CD14-positive monocyte (primary cell): Measurements from ENCODE around the gene SLC35F3. TPM values are rescaled to one million over a fixed set of nuclear protein-coding genes. Genes with fewer than 3 reads are reported as not detected.

Experiments used
- DNase-seq, 3 donors: peaks; one replicate each; pipeline ENCODE4 v3.0.0-alpha.2; 2011 to 2022
- H2AFZ ChIP-seq: 2 replicates; pipeline ENCODE4 v1.6.0; 2012; ENCODE audit warnings: mild to moderate bottlenecking, low read depth, low read length, inconsistent platforms; ENCODE audit not compliant: insufficient read depth, poor library complexity, severe bottlenecking
- H3K27ac ChIP-seq, 2 donors: 1 replicate in 1 of 2; 2 replicates in 1 of 2; pipeline ENCODE4 v1.5.1; 2012 to 2013; ENCODE audit warnings: low read length in 2 of 2, control low read depth in 1 of 2, inconsistent platforms in 1 of 2, low read depth in 1 of 2, mild to moderate bottlenecking in 1 of 2
- H3K27me3 ChIP-seq, 2 donors: one replicate each; pipeline versions ENCODE4 v1.6.0 to v1.6.1; 2011 to 2013; ENCODE audit warnings: low read length in 2 of 2; ENCODE audit not compliant: control insufficient read depth in 2 of 2, insufficient read depth in 2 of 2
- H3K36me3 ChIP-seq, 2 donors: replicated peaks in 1 of 2; 1 replicate in 1 of 2; 2 replicates in 1 of 2; pipeline versions ENCODE4 v1.5.1 to v1.6.1; 2012 to 2013; ENCODE audit warnings: low read length in 2 of 2, control low read depth in 1 of 2, inconsistent platforms in 1 of 2, mild to moderate bottlenecking in 1 of 2; ENCODE audit not compliant: insufficient read depth in 2 of 2, control insufficient read depth in 1 of 2
- H3K4me1 ChIP-seq, 2 donors: 1 replicate in 1 of 2; 2 replicates in 1 of 2; pipeline versions ENCODE4 v1.5.1 to v1.6.1; 2012 to 2013; ENCODE audit warnings: low read length in 2 of 2, control low read depth in 1 of 2, inconsistent platforms in 1 of 2, mild to moderate bottlenecking in 1 of 2, moderate library complexity in 1 of 2; ENCODE audit not compliant: insufficient read depth in 2 of 2, control insufficient read depth in 1 of 2
- H3K4me2 ChIP-seq: replicated peaks from 2 replicates; pipeline ENCODE3; 2012; ENCODE audit warnings: low read length, moderate library complexity, mild to moderate bottlenecking; ENCODE audit not compliant: poor library complexity, severe bottlenecking; ENCODE audit errors: extremely low read depth
- H3K4me3 ChIP-seq, 3 experiments: fragments of 200-600 bp in 1 of 3; sonication (generic) in 1 of 3; replicated peaks in 1 of 3; 1 replicate in 2 of 3; 2 replicates in 1 of 3; pipeline ENCODE4 v1.5.1; 2011 to 2013; ENCODE audit warnings: low read length in 3 of 3, mild to moderate bottlenecking in 3 of 3, control low read depth in 2 of 3, low read depth in 2 of 3, inconsistent platforms in 1 of 3, moderate library complexity in 1 of 3
- H3K79me2 ChIP-seq: 2 replicates; pipeline ENCODE4 v1.6.0; 2012; ENCODE audit warnings: mild to moderate bottlenecking, control low read depth, inconsistent platforms, low read length, moderate library complexity; ENCODE audit not compliant: insufficient read depth
- H3K9ac ChIP-seq: 2 replicates; pipeline ENCODE4 v1.6.0; 2017; ENCODE audit warnings: low read length, mild to moderate bottlenecking; ENCODE audit not compliant: insufficient read depth, poor library complexity, severe bottlenecking
- H3K9me3 ChIP-seq, 2 donors: replicated peaks in 1 of 2; 1 replicate in 1 of 2; 2 replicates in 1 of 2; pipeline versions ENCODE4 v1.5.1 to v1.6.1; 2012 to 2013; ENCODE audit warnings: low read length in 2 of 2, control low read depth in 1 of 2; ENCODE audit not compliant: control insufficient read depth in 1 of 2, insufficient read depth in 1 of 2
- H4K20me1 ChIP-seq: 2 replicates; pipeline ENCODE4 v1.6.0; 2012; ENCODE audit warnings: mild to moderate bottlenecking, low read length, control low read depth, moderate library complexity; ENCODE audit not compliant: insufficient read depth
- H3K27ac Mint-ChIP-seq, 7 donors: one replicate each; pipeline ENCODE4 v1.8.0; 2020; ENCODE audit warnings: mild to moderate bottlenecking in 7 of 7, mixed read lengths in 7 of 7, moderate library complexity in 6 of 7, inconsistent platforms in 2 of 7
- H3K27me3 Mint-ChIP-seq, 3 donors: one replicate each; pipeline ENCODE4 v1.8.0; 2021 to 2022; ENCODE audit warnings: low read depth in 3 of 3, mild to moderate bottlenecking in 3 of 3, mixed read lengths in 3 of 3, moderate library complexity in 3 of 3, inconsistent platforms in 1 of 3
- H3K36me3 Mint-ChIP-seq, 2 donors: one replicate each; pipeline ENCODE4 v1.8.0; 2020; ENCODE audit warnings: mixed read lengths in 2 of 2, inconsistent platforms in 1 of 2, mild to moderate bottlenecking in 1 of 2
- H3K4me1 Mint-ChIP-seq: one replicate; pipeline ENCODE4 v1.8.0; 2020; ENCODE audit warnings: mild to moderate bottlenecking, mixed read lengths
- H3K4me3 Mint-ChIP-seq, 2 donors: one replicate each; pipeline ENCODE4 v1.8.0; 2020; ENCODE audit warnings: mild to moderate bottlenecking in 2 of 2, mixed read lengths in 2 of 2, moderate library complexity in 1 of 2
- H3K9me3 Mint-ChIP-seq, 7 donors: one replicate each; pipeline ENCODE4 v1.8.0; 2020 to 2022; ENCODE audit warnings: mixed read lengths in 7 of 7, mild to moderate bottlenecking in 6 of 7, moderate library complexity in 6 of 7, inconsistent platforms in 2 of 7
- CTCF ChIP-seq: fragments of 200-600 bp; IDR thresholded peaks from one replicate; pipeline ENCODE4 v1.8.0; 2022; ENCODE audit warnings: antibody characterized with exemption, mild to moderate bottlenecking
- WGBS: methylation state at CpG from one replicate; pipeline ENCODE4 v1.1.5; 2013; ENCODE audit warnings: missing lambda C conversion rate; ENCODE audit not compliant: insufficient coverage; 5-methylcytosine and 5-hydroxymethylcytosine counted together
- intact Hi-C, 2 donors: fragments of 100-400 bp; cut with micrococcal nuclease; formaldehyde crosslinking; loops; one replicate each; pipeline versions ENCODE4 v1.15.0 to v1.15.1; 2023
- polyA plus RNA-seq, 3 donors: library from polyadenylated mRNA; depleted of rRNA in 1 of 3; unstranded in 2 of 3; stranded (reverse) in 1 of 3; fragments of 300-500 nt in 2 of 3; fragments of >200 nt in 1 of 3; fragmentation: Illumina TruSeq in 2 of 3; gene quantifications; 1 replicate in 2 of 3; 2 replicates in 1 of 3; pipeline ENCODE4 v1.2.3, GENCODE V29; 2012 to 2021

Gene SLC35F3
- polyA plus RNA-seq, 3 donors, result 0.17 to 0.78 TPM; not detected in 1

GRCh38 chr1:234019387-234019786 lies 114.9 kb downstream of the SLC35F3 start:
- H3K4me3 Mint-ChIP-seq, result no peak overlapping the region
- Histone ChIP-seq H4K20me1 (no peaks in the 10 kb centered on the region), H3K4me2 (no peak overlapping the region), H3K9ac (no peak overlapping the region), H3K9me3 (no peaks in the 10 kb centered on the region), H2AFZ (no peak overlapping the region), H3K4me3 (no peak overlapping the region), H3K4me1 (no peaks in the 10 kb centered on the region), H3K27me3 (no peaks in the 10 kb centered on the region), H3K79me2 (no peaks in the 10 kb centered on the region), H3K36me3 (no peaks in the 10 kb centered on the region), H3K27ac (no peak overlapping the region)
- intact Hi-C loops, result no loop called here
- WGBS, result 100% methylated on average over 2 of the region's 2 CpGs
- H3K4me1 Mint-ChIP-seq, result no peaks in the 10 kb centered on the region
- no peaks in the 10 kb centered on the region for H3K36me3 Mint-ChIP-seq
- DNase-seq, result no peak
- no peak for TF ChIP-seq CTCF
- H3K27ac Mint-ChIP-seq, result no peak overlapping the region
- H3K9me3 Mint-ChIP-seq, result peaks cover 0 to 2% (median 0%) of the 10 kb centered on the region in 7 donors
- peaks cover 0 to 4% (median 1%) of the 10 kb centered on the region in 3 donors for H3K27me3 Mint-ChIP-seq

- no peak overlapping the region for H2AFZ ChIP-seq
- no peak overlapping the region for H3K27ac ChIP-seq
- H3K4me1 ChIP-seq, result no peaks in the 10 kb centered on the region
- no peaks in the 10 kb centered on the region for H3K36me3 ChIP-seq
- Mint-ChIP-seq H3K27me3 (peaks cover 0 to 1% (median 0%) of the 10 kb centered on the region in 3 donors), H3K4me1 (no peaks in the 10 kb centered on the region), H3K4me3 (no peak overlapping the region), H3K36me3 (no peaks in the 10 kb centered on the region), H3K9me3 (peaks cover 0 to 1% (median 0%) of the 10 kb centered on the region in 7 donors), H3K27ac (no peak overlapping the region)
- no peaks in the 10 kb centered on the region for H4K20me1 ChIP-seq
- H3K9me3 ChIP-seq, result no peaks in the 10 kb centered on the region
- intact Hi-C loops, result no loop called here
- H3K9ac ChIP-seq, result no peak overlapping the region
- WGBS, result 100% methylated on average over 2 of the region's 2 CpGs
- H3K79me2 ChIP-seq, result no peaks in the 10 kb centered on the region
- TF ChIP-seq CTCF, result no peak
- H3K4me3 ChIP-seq, result no peak overlapping the region
- no peak overlapping the region for H3K4me2 ChIP-seq
- no peak for DNase-seq
- no peaks in the 10 kb centered on the region for H3K27me3 ChIP-seq
Measured at GRCh38 chr1:234022302-234022701, 117.8 kb downstream of the SLC35F3 start.
